22Rv1 (cell line): ENCODE measurements around the gene METAP1D.

Experiments used
- H3K27ac ChIP-seq: fragments of 450-650 bp; 2 replicates; pipeline ENCODE4 v1.5.1; 2017
- ZFX ChIP-seq: fragments of 450-650 bp; IDR thresholded peaks from 2 replicates; pipeline ENCODE4 v1.6.1; 2017; ENCODE audit warnings: antibody characterized with exemption, borderline replicate concordance
- TF ChIP-seq, protein P1 (sequence below): fragments of 450-650 bp; IDR thresholded peaks from 2 replicates; pipeline ENCODE4 v1.5.1; 2017; ENCODE audit warnings: mild to moderate bottlenecking

The METAP1D gene

DNA sequence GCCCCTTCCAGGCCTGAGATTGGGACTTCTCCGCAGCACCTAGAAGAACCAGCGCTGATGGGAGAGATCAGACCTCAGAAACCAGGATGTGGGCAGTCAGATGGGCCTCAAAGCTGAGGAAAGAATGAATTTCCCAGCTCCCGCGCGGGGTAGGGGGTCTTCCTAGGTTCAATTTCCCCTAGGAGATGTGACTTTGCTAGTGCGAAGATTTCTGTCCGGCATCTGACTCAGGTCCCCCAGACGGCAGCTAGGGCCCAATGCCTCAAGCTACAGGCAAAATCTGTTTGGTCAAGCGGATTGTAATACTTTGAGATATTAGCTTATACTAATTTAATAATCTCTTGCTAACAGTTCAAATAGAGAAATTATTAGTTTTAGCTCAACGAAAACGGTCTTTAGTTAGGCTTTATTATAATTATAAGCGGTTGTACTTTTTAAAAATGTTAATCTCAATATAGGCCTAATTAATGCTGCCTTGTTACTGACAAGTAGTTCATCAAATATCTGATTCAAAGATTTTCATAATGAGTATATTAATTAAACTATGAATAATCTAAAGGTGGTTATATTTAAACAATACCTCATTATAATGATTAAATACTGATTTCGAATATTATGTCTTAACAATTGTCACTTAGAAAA is 91.4 kb downstream of the METAP1D start:
- H3K27ac ChIP-seq = no peak overlapping the region
- TF ChIP-seq ZFX = no peak
- TF ChIP-seq, protein P1, sequence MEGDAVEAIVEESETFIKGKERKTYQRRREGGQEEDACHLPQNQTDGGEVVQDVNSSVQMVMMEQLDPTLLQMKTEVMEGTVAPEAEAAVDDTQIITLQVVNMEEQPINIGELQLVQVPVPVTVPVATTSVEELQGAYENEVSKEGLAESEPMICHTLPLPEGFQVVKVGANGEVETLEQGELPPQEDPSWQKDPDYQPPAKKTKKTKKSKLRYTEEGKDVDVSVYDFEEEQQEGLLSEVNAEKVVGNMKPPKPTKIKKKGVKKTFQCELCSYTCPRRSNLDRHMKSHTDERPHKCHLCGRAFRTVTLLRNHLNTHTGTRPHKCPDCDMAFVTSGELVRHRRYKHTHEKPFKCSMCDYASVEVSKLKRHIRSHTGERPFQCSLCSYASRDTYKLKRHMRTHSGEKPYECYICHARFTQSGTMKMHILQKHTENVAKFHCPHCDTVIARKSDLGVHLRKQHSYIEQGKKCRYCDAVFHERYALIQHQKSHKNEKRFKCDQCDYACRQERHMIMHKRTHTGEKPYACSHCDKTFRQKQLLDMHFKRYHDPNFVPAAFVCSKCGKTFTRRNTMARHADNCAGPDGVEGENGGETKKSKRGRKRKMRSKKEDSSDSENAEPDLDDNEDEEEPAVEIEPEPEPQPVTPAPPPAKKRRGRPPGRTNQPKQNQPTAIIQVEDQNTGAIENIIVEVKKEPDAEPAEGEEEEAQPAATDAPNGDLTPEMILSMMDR = no peak

DNA sequence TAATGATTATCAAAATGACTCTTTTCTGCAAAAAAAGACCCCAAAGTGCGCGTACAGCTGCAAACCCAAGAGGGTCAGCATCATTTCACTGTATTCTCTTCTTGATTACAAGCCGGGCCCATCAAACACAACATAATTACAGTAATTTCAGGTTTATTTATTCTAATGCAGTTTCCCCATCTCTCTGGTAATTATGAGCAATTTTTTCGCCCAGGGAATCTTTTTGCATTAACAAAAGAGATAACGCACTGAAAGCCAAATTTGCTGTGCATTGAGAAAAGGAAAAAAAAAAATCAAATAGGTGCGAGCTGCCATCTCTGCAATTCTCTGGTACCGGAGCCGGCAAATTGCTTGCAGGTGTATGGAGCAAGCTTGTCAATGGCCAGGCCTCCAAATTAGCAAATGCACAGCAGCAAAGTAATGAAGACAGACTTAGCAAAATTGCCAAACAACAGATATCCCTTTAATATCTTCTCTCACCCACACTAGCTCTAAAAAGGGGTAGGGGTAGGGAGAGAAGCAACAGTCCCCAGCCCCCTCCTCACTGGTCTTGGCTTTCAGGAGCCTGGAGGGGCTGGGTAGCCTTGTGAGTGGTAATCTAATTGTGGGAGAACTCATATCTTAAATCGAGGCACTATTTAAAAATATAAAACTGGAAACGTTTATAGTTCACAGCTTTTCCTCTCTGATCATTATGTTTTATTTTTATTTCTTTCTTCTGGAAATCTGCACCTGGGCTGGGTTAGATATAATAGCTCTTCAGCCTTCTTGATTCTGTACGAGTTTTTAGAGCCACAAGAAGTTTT is 92.2 kb downstream of the METAP1D start:
- TF ChIP-seq ZFX = no peak
- TF ChIP-seq, protein P1 = no peak
- no peak overlapping the region for H3K27ac ChIP-seq

DNA sequence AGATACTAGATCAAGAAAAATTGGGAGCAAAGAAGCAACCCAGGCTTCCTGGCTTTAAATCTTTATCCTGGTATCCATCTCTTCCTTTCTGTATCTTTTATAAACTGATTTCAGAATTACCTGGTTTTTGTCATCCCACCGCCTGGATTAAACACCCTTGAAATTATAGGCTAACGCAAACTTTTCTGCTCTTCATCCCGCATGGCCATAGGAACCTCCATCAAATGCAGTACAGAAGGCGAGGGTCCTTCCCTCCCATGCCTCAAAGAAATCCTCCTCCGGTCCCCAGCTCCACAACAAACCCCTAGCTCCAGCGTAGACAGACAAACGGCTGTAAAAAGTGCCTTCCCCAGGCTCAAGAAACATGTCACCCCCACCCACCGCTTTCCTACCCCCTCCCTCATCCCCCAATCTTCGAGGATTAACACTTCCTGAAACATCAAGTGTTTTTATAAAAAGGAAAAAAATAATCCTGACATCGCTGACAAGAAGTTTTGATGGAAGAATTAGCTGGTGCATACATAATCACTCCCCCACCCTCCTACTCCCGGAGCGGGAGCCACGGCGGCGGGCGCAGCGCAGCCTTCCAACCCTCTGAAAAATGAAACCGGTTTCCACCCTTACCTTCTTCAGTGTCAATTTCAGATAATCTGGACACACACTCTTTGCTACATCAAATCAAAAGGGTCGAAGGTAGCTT is 93.1 kb downstream of the METAP1D start:
- no peak for TF ChIP-seq ZFX
- TF ChIP-seq, protein P1 = no peak
- no peak overlapping the region for H3K27ac ChIP-seq

DNA sequence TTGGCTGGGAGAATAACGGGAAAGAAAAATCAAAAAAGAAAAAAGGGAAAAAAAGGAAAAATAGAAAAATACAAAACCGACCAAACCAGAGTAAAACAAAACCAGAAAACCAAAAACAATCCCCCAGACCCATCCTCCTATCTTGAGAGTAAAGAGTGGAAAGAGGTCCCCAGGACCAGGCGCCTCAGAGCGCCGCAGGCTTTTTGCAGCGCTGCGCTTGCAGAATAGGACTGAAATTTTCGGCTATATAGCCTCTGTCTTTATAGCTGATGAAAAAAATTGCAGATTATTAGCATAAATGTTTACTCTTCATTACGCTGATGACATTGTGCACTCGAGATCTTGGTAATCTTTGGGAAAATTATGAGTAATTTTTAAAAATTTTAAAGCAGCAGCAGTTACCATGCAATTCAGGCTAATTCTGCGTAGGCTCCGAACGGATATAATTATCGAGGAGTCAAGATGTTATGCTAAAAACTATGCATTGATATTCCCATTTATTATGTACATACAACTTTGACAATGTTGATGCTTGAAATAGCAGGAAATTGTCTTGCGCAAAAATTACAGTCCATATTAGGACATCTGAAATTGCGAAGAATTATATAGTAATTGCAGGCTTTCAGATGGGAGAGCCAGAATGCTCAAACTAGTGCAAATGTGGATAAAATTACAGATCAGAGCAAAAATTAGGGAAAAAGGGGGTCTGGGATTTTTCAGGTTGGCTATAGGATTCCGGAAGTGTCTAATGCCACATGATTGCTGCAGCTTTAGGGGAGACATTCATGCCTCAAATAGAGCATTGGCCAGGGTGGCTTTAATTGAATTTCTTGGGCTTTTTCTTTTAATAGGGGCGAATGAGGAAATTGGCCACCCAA is 93.9 kb downstream of the METAP1D start:
- TF ChIP-seq, protein P1 = no peak
- TF ChIP-seq ZFX = no peak
- no peak overlapping the region for H3K27ac ChIP-seq

DNA sequence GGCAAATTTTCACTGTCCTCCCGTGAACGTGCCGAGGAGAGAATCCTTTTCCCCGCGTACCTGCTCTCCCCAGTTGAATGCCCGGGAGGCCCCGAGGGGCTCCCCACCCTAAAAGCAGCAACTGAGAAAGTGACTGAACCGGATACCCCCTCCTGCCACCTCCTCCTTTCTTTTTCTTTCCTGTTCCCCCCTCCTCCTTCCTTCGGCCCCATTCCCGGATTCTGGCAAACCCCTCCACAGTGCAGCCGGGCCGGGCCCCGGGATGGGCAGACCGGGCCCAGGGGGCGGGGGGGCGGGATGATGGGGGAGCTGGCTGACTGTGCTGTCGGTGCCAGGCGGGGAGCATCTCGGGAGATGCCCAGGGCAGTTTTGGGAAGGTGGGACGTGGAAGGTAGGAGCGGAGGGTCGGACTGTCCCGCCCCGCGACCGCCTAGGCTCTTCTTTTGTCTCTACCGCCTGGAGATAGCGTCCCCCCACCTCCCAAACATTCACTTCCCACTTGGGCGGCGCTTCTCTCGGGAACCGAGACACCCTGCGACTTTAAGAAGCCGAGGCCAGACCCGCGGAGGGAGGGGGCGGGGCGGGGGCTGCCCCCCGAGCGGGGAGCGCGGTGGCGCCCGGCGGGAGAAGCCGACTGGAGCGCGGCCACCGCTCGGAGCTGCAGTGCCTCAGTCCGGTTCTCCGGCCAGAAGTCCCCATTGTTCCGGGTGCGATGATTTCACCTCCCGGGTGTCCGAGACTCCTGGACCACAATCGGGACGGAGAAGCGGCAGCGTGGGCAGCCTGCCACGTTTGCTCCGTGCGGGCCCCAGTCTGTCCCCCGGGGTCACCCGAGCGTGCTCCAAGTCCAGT is 94.8 kb downstream of the METAP1D start:
- TF ChIP-seq, protein P1 = no peak
- TF ChIP-seq ZFX = no peak
- H3K27ac ChIP-seq = peak overlapping the region; percentile 83
